ENCODE data around the gene CRYGS.
"Not testable (repeated sequence)": the region's sequence is repeated elsewhere in the genome, so short reads cannot be mapped to it uniquely, and the experiment has no call there.

Gene CRYGS

GRCh38 chr3:186588632-186589031 is 44.5 kb upstream of the CRYGS start:
- no peak overlapping the region for H3K27ac ChIP-seq (ENCODE audit: low read depth, low read length)
- peaks cover 26% of the 10 kb centered on the region for H3K36me3 ChIP-seq (ENCODE audit: control insufficient read depth, low read length)
- H3F3A ChIP-seq (ENCODE audit: control insufficient read depth, insufficient read depth): peaks cover 11% of the 10 kb centered on the region; the same call in 1 of the 2 replicates
- H3K9me3 ChIP-seq (ENCODE audit: control insufficient read depth, insufficient read depth, low read length): no peaks in the 10 kb centered on the region
- no peaks in the 10 kb centered on the region for H3K9me2 ChIP-seq (replicated peaks; ENCODE audit: control insufficient read depth, low read length)
- no peaks in the 10 kb centered on the region for H3K4me1 ChIP-seq (ENCODE audit: control insufficient read depth, low read length)
- no peak overlapping the region for H3K4me3 ChIP-seq (ENCODE audit: low read length)
- H3K27me3 ChIP-seq (ENCODE audit: control insufficient read depth, low read length): no peaks in the 10 kb centered on the region
- no peak overlapping the region for H3K4me2 ChIP-seq (ENCODE audit: low read length)
- 0 out of 2 replicates have a peak, but pooled peaks cover 3% of the 10 kb centered on the region for H4K20me1 ChIP-seq (ENCODE audit: control insufficient read depth, insufficient read depth, low read depth, low read length)
- no peaks in the 10 kb centered on the region for H3K79me2 ChIP-seq (ENCODE audit: control insufficient read depth, low read length)
- TF ChIP-seq, protein P1, sequence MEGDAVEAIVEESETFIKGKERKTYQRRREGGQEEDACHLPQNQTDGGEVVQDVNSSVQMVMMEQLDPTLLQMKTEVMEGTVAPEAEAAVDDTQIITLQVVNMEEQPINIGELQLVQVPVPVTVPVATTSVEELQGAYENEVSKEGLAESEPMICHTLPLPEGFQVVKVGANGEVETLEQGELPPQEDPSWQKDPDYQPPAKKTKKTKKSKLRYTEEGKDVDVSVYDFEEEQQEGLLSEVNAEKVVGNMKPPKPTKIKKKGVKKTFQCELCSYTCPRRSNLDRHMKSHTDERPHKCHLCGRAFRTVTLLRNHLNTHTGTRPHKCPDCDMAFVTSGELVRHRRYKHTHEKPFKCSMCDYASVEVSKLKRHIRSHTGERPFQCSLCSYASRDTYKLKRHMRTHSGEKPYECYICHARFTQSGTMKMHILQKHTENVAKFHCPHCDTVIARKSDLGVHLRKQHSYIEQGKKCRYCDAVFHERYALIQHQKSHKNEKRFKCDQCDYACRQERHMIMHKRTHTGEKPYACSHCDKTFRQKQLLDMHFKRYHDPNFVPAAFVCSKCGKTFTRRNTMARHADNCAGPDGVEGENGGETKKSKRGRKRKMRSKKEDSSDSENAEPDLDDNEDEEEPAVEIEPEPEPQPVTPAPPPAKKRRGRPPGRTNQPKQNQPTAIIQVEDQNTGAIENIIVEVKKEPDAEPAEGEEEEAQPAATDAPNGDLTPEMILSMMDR (IDR thresholded peaks at IDR 0.05; ENCODE audit: low read depth, low read length, poor library complexity, severe bottlenecking): no peak
- TF ChIP-seq EZH2phosphoT487 (IDR thresholded peaks at IDR 0.05; ENCODE audit: borderline replicate concordance, low read length): no peak

- Histone ChIP-seq H3K9me3 (ENCODE audit: control insufficient read depth, insufficient read depth, low read length) (no peaks in the 10 kb centered on the region), H3F3A (ENCODE audit: control insufficient read depth, insufficient read depth) (peaks cover 11% of the 10 kb centered on the region; the same call in 1 of the 2 replicates), H3K4me1 (ENCODE audit: control insufficient read depth, low read length) (no peaks in the 10 kb centered on the region), H3K27me3 (ENCODE audit: control insufficient read depth, low read length) (no peaks in the 10 kb centered on the region), H3K36me3 (ENCODE audit: control insufficient read depth, low read length) (peaks cover 40% of the 10 kb centered on the region), H3K4me3 (ENCODE audit: low read length) (no peak overlapping the region), H3K79me2 (ENCODE audit: control insufficient read depth, low read length) (no peaks in the 10 kb centered on the region), H4K20me1 (ENCODE audit: control insufficient read depth, insufficient read depth, low read depth, low read length) (0 out of 2 replicates have a peak, but pooled peaks cover 3% of the 10 kb centered on the region), H3K27ac (ENCODE audit: low read depth, low read length) (no peak overlapping the region), H3K9me2 (replicated peaks; ENCODE audit: control insufficient read depth, low read length) (no peaks in the 10 kb centered on the region), H3K4me2 (ENCODE audit: low read length) (no peak overlapping the region)
- TF ChIP-seq, protein P1 (IDR thresholded peaks at IDR 0.05; ENCODE audit: low read depth, low read length, poor library complexity, severe bottlenecking): no peak
- no peak for TF ChIP-seq EZH2phosphoT487 (IDR thresholded peaks at IDR 0.05; ENCODE audit: borderline replicate concordance, low read length)
These were observed 43.0 kb upstream of the CRYGS start for GRCh38 chr3:186587183-186587582.

GRCh38 chr3:186586245-186586644 is 42.1 kb upstream of the CRYGS start:
- H3K36me3 ChIP-seq (ENCODE audit: control insufficient read depth, low read length): peaks cover 50% of the 10 kb centered on the region
- H3K9me2 ChIP-seq (replicated peaks; ENCODE audit: control insufficient read depth, low read length): not testable (repeated sequence)

GRCh38 chr3:186583831-186584230 is 39.7 kb upstream of the CRYGS start:
- Histone ChIP-seq H3K4me3 (ENCODE audit: low read length) (no peak overlapping the region), H4K20me1 (ENCODE audit: control insufficient read depth, insufficient read depth, low read depth, low read length) (0 out of 2 replicates have a peak, but pooled peaks cover 3% of the 10 kb centered on the region), H3K79me2 (ENCODE audit: control insufficient read depth, low read length) (peaks cover 4% of the 10 kb centered on the region; the same call in 1 of the 2 replicates), H3K36me3 (ENCODE audit: control insufficient read depth, low read length) (peaks cover 73% of the 10 kb centered on the region), H3K4me1 (ENCODE audit: control insufficient read depth, low read length) (no peaks in the 10 kb centered on the region), H3F3A (ENCODE audit: control insufficient read depth, insufficient read depth) (peaks cover 11% of the 10 kb centered on the region; the same call in 1 of the 2 replicates), H3K4me2 (ENCODE audit: low read length) (no peak overlapping the region), H3K9me2 (replicated peaks; ENCODE audit: control insufficient read depth, low read length) (no peaks in the 10 kb centered on the region), H3K9me3 (ENCODE audit: control insufficient read depth, insufficient read depth, low read length) (no peaks in the 10 kb centered on the region), H3K27ac (ENCODE audit: low read depth, low read length) (no peak overlapping the region), H3K27me3 (ENCODE audit: control insufficient read depth, low read length) (no peaks in the 10 kb centered on the region)
- no peak for TF ChIP-seq EZH2phosphoT487 (IDR thresholded peaks at IDR 0.05; ENCODE audit: borderline replicate concordance, low read length)
- TF ChIP-seq, protein P1 (IDR thresholded peaks at IDR 0.05; ENCODE audit: low read depth, low read length, poor library complexity, severe bottlenecking): no peak

More at GRCh38 chr3:186586245-186586644, 42.1 kb upstream of the CRYGS start:
- H3K4me3 ChIP-seq (ENCODE audit: low read length); H3K27ac ChIP-seq (ENCODE audit: low read depth, low read length); H3K4me2 ChIP-seq (ENCODE audit: low read length); H4K20me1 ChIP-seq (ENCODE audit: control insufficient read depth, insufficient read depth, low read depth, low read length); H3K79me2 ChIP-seq (ENCODE audit: control insufficient read depth, low read length); H3K4me1 ChIP-seq (ENCODE audit: control insufficient read depth, low read length); H3K9me3 ChIP-seq (ENCODE audit: control insufficient read depth, insufficient read depth, low read length); H3K27me3 ChIP-seq (ENCODE audit: control insufficient read depth, low read length): not testable (repeated sequence)
- H3F3A ChIP-seq (ENCODE audit: control insufficient read depth, insufficient read depth): peaks cover 11% of the 10 kb centered on the region; the same call in 1 of the 2 replicates
